ENCODE measurements around the gene DDX41.

Gene DDX41

GRCh38 chr5:177510567-177511053 is 6.2 kb downstream of the DDX41 start:
- no peaks in the 10 kb centered on the region for H3K27me3 ChIP-seq (replicated peaks; ENCODE audit: control insufficient read depth, insufficient read depth, low read length)
- no peak for DNase-seq (ENCODE audit: extremely low read depth, insufficient read length)
- TF ChIP-seq CTCF (IDR thresholded peaks at IDR 0.05; ENCODE audit: insufficient read depth, low read length, poor library complexity, severe bottlenecking) = no peak
- peaks cover 35% of the 10 kb centered on the region for H3K36me3 ChIP-seq (ENCODE audit: control insufficient read depth, insufficient read depth, low read length)
- H3K4me3 ChIP-seq (replicated peaks; ENCODE audit: low read depth, low read length) = peak overlapping the region; percentile 81

- Histone ChIP-seq H3K27me3 (replicated peaks; ENCODE audit: control insufficient read depth, insufficient read depth, low read length) (no peaks in the 10 kb centered on the region), H3K4me3 (replicated peaks; ENCODE audit: low read depth, low read length) (peak overlapping the region; percentile 81), H3K36me3 (ENCODE audit: control insufficient read depth, insufficient read depth, low read length) (peaks cover 34% of the 10 kb centered on the region)
- peak; percentile 76 for DNase-seq (ENCODE audit: extremely low read depth, insufficient read length)
- TF ChIP-seq CTCF (IDR thresholded peaks at IDR 0.05; ENCODE audit: insufficient read depth, low read length, poor library complexity, severe bottlenecking) = peak; percentile 31
These were observed 6.7 kb downstream of the DDX41 start for GRCh38 chr5:177509991-177510566.

GRCh38 chr5:177509381-177509951 is 7.3 kb downstream of the DDX41 start, which contains the start of gene DOK3:
Gene DOK3, minus strand, starts transcription at chr5:177509826. Its CDS starts 286 bp downstream, at chr5:177509540.
- TF ChIP-seq CTCF (IDR thresholded peaks at IDR 0.05; ENCODE audit: insufficient read depth, low read length, poor library complexity, severe bottlenecking) = no peak
- H3K36me3 ChIP-seq (ENCODE audit: control insufficient read depth, insufficient read depth, low read length) = peaks cover 35% of the 10 kb centered on the region
- peak within 1 kb of the TSS; percentile 81 for H3K4me3 ChIP-seq (replicated peaks; ENCODE audit: low read depth, low read length)
- DNase-seq (ENCODE audit: extremely low read depth, insufficient read length) = peak; percentile 78
- no peaks in the 10 kb centered on the region for H3K27me3 ChIP-seq (replicated peaks; ENCODE audit: control insufficient read depth, insufficient read depth, low read length)

GRCh38 chr5:177508837-177509236 is 7.9 kb downstream of the DDX41 start:
- TF ChIP-seq CTCF (IDR thresholded peaks at IDR 0.05; ENCODE audit: insufficient read depth, low read length, poor library complexity, severe bottlenecking) = no peak
- H3K27me3 ChIP-seq (replicated peaks; ENCODE audit: control insufficient read depth, insufficient read depth, low read length) = no peaks in the 10 kb centered on the region
- peak; percentile 69 for DNase-seq (ENCODE audit: extremely low read depth, insufficient read length)
- peaks cover 29% of the 10 kb centered on the region for H3K36me3 ChIP-seq (ENCODE audit: control insufficient read depth, insufficient read depth, low read length)
- H3K4me3 ChIP-seq (replicated peaks; ENCODE audit: low read depth, low read length) = peak overlapping the region; percentile 81

DNA sequence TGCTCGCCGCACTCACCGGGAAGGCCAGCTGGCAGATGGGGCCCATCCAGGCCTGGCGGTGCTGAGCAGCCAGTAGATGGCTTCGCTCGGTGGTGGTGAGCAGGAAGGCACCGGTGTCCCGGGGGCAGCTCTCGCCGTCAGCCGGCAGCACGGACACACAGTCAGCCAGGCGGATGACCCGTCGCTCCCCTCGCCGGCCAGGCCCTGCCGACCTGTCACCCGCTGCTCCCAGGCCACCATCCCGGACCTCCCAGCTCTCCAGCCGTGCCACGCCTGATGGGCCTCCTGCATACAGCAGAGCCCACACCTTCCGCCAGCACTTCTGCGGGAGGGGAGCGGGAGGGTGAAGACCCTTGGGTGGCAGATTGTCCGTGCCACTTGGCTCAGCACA is 8.5 kb downstream of the DDX41 start:
- no peak for TF ChIP-seq CTCF (IDR thresholded peaks at IDR 0.05; ENCODE audit: insufficient read depth, low read length, poor library complexity, severe bottlenecking)
- Histone ChIP-seq H3K4me3 (replicated peaks; ENCODE audit: low read depth, low read length) (peak overlapping the region; percentile 81), H3K27me3 (replicated peaks; ENCODE audit: control insufficient read depth, insufficient read depth, low read length) (no peaks in the 10 kb centered on the region), H3K36me3 (ENCODE audit: control insufficient read depth, insufficient read depth, low read length) (peaks cover 29% of the 10 kb centered on the region)
- DNase-seq (ENCODE audit: extremely low read depth, insufficient read length) = no peak
